Upper lobe of left lung (tissue), 4 donors: Measurements from ENCODE around the gene TAF6.

Source experiments
- CTCF ChIP-seq, 6 experiments: fragments of 450-650 bp in 4 of 6; fragments of 200-600 bp in 2 of 6; sonication (generic) in 2 of 6; IDR thresholded peaks; one replicate each; pipeline ENCODE4 v1.5.1; 2016 to 2019; ENCODE audit warnings: antibody characterized with exemption in 6 of 6
- EP300 ChIP-seq, 4 donors: sonication (generic); formaldehyde crosslinking; IDR thresholded peaks; one replicate each; pipeline ENCODE4 v1.5.1; 2017; ENCODE audit warnings: antibody characterized with exemption in 4 of 4, control low read depth in 2 of 4
- POLR2A ChIP-seq, 4 donors: fragments of 450-650 bp; IDR thresholded peaks; one replicate each; pipeline ENCODE4 v1.5.1; 2016 to 2017; ENCODE audit warnings: antibody characterized with exemption in 4 of 4, mild to moderate bottlenecking in 2 of 4

- TF ChIP-seq CTCF (IDR thresholded peaks at IDR 0.05), result no peak
- TF ChIP-seq POLR2A (IDR thresholded peaks at IDR 0.05), result no peak
- TF ChIP-seq EP300 (IDR thresholded peaks at IDR 0.05), result no peak
Measured at GRCh38 chr7:100160067-100160466, 40.9 kb upstream of the TAF6 start.
